H1 (cell line): ENCODE results near the gene CCDC86. TPM values are rescaled to one million over a fixed set of nuclear protein-coding genes. Genes with fewer than 3 reads are reported as not detected.

Experiments used
- CTCF ChIA-PET: fragments of 300-600 bp; sonication (Branson Sonifier 250); formaldehyde crosslinking; loops from one replicate; lab custom pipeline; 2021; ENCODE audit not compliant: partially characterized antibody; lab: Charles Lee
- POLR2A ChIA-PET: fragments of 300-600 bp; sonication (Branson Sonifier 250); formaldehyde crosslinking; loops from one replicate; lab custom pipeline; 2021; ENCODE audit warnings: inconsistent platforms; ENCODE audit not compliant: partially characterized antibody; lab: Charles Lee
- DNase-seq, 2 experiments: peaks; one replicate each; pipeline versions ENCODE4 v3.0.0 to v3.0.0-alpha.2; 2010 to 2022; ENCODE audit warnings: low spot score in 2 of 2, low read depth in 1 of 2, mixed read lengths in 1 of 2
- FAIRE-seq: peaks from 2 replicates; lab custom pipeline; 2011; peaks lifted over from hg19 to GRCh38; lab: Jason Lieb, UNC
- H2AFZ ChIP-seq: 2 replicates; pipeline ENCODE4 v1.8.1; 2012; ENCODE audit warnings: low read length, inconsistent platforms
- H2AK5ac ChIP-seq: 2 replicates; pipeline ENCODE4 v1.6.1; 2013; ENCODE audit warnings: low read depth, low read length
- H2BK120ac ChIP-seq: replicated peaks from 2 replicates; pipeline ENCODE3; 2013; ENCODE audit warnings: low read depth, low read length, inconsistent platforms
- H2BK12ac ChIP-seq: 2 replicates; pipeline ENCODE4 v1.6.1; 2013; ENCODE audit warnings: low read depth, low read length
- H2BK15ac ChIP-seq: 2 replicates; pipeline ENCODE4 v1.6.1; 2013; ENCODE audit warnings: low read length
- H2BK20ac ChIP-seq: 2 replicates; pipeline ENCODE4 v1.6.1; 2013; ENCODE audit warnings: low read length
- H2BK5ac ChIP-seq: 2 replicates; pipeline ENCODE4 v1.6.1; 2013; ENCODE audit warnings: low read depth, low read length
- H3K14ac ChIP-seq: 2 replicates; pipeline ENCODE4 v1.6.1; 2013; ENCODE audit warnings: inconsistent platforms; ENCODE audit not compliant: insufficient read length
- H3K18ac ChIP-seq: 2 replicates; pipeline ENCODE4 v1.6.1; 2013; ENCODE audit warnings: low read length; ENCODE audit errors: extremely low read depth
- H3K23ac ChIP-seq: 2 replicates; pipeline ENCODE4 v1.6.1; 2013; ENCODE audit warnings: inconsistent platforms; ENCODE audit not compliant: insufficient read length
- H3K23me2 ChIP-seq: 2 replicates; pipeline ENCODE4 v1.6.1; 2013; ENCODE audit warnings: low read depth, low read length
- H3K27ac ChIP-seq: 2 replicates; pipeline ENCODE4 v1.6.1; 2011; ENCODE audit warnings: low read depth, low read length, inconsistent platforms
- H3K27me3 ChIP-seq, 4 experiments: replicated peaks in 1 of 4; 1 replicate in 1 of 4; 2 replicates in 3 of 4; pipeline versions ENCODE4 v1.6.1 to v1.8.1; 2011 to 2013; ENCODE audit warnings: low read length in 3 of 4, mild to moderate bottlenecking in 3 of 4, inconsistent platforms in 2 of 4, mixed read lengths in 2 of 4, moderate library complexity in 1 of 4; ENCODE audit not compliant: control insufficient read depth in 3 of 4, insufficient read depth in 3 of 4; ENCODE audit errors: extremely low read depth in 1 of 4
- H3K36me3 ChIP-seq, 4 experiments: 2 replicates each; pipeline versions ENCODE4 v1.6.1 to v1.8.1; 2011 to 2013; ENCODE audit warnings: mild to moderate bottlenecking in 4 of 4, low read length in 3 of 4, moderate library complexity in 2 of 4, control low read depth in 1 of 4, inconsistent platforms in 1 of 4; ENCODE audit not compliant: insufficient read depth in 4 of 4, control insufficient read depth in 2 of 4
- H3K4ac ChIP-seq: replicated peaks from 2 replicates; pipeline ENCODE3; 2013; ENCODE audit warnings: low read length, low read depth, mixed read lengths, inconsistent platforms; ENCODE audit not compliant: insufficient read length
- H3K4me1 ChIP-seq, 4 experiments: replicated peaks in 1 of 4; 1 replicate in 1 of 4; 2 replicates in 3 of 4; pipeline versions ENCODE4 v1.6.1 to v1.8.1; 2011 to 2013; ENCODE audit warnings: low read length in 3 of 4, inconsistent platforms in 2 of 4, mixed read lengths in 1 of 4; ENCODE audit not compliant: insufficient read depth in 4 of 4, control insufficient read depth in 3 of 4
- H3K4me2 ChIP-seq, 2 experiments: 2 replicates each; pipeline versions ENCODE4 v1.6.1 to v1.8.1; 2011 to 2013; ENCODE audit warnings: low read depth in 2 of 2, low read length in 2 of 2, control low read depth in 1 of 2, inconsistent platforms in 1 of 2, mild to moderate bottlenecking in 1 of 2; ENCODE audit not compliant: insufficient read depth in 1 of 2
- H3K4me3 ChIP-seq, 4 experiments: fragments of 200-600, 300-600 bp in 1 of 4; sonication (generic), shearing (Covaris generic), sonication (Bioruptor Twin) in 1 of 4; 2 replicates each; pipeline versions ENCODE4 v1.5.1 to v1.8.1; 2011 to 2016; ENCODE audit warnings: low read length in 4 of 4, low read depth in 3 of 4, control low read depth in 2 of 4, inconsistent platforms in 2 of 4, mild to moderate bottlenecking in 2 of 4, mixed read lengths in 1 of 4, moderate library complexity in 1 of 4; ENCODE audit not compliant: insufficient read depth in 2 of 4; ENCODE audit errors: extremely low read depth in 1 of 4
- H3K56ac ChIP-seq: replicated peaks from 2 replicates; pipeline ENCODE3; 2013; ENCODE audit warnings: low read depth, mild to moderate bottlenecking, mixed read lengths, low read length, inconsistent platforms; ENCODE audit not compliant: insufficient read length
- H3K79me1 ChIP-seq: 2 replicates; pipeline ENCODE4 v1.6.1; 2013; ENCODE audit warnings: low read depth, low read length, control low read depth
- H3K79me2 ChIP-seq, 2 experiments: 2 replicates each; pipeline versions ENCODE4 v1.6.1 to v1.8.1; 2012 to 2013; ENCODE audit warnings: low read length in 2 of 2, mild to moderate bottlenecking in 2 of 2, inconsistent platforms in 1 of 2; ENCODE audit not compliant: insufficient read depth in 2 of 2, control insufficient read depth in 1 of 2
- H3K9ac ChIP-seq, 4 experiments: replicated peaks in 1 of 4; 1 replicate in 1 of 4; 2 replicates in 3 of 4; pipeline versions ENCODE4 v1.6.1 to v1.8.1; 2011 to 2013; ENCODE audit warnings: low read depth in 3 of 4, low read length in 3 of 4, control low read depth in 2 of 4, mild to moderate bottlenecking in 2 of 4, moderate library complexity in 2 of 4, inconsistent platforms in 1 of 4; ENCODE audit errors: extremely low read depth in 1 of 4
- H3K9me3 ChIP-seq, 2 experiments: 2 replicates each; pipeline versions ENCODE4 v1.6.1 to v1.8.1; 2012 to 2013; ENCODE audit warnings: mild to moderate bottlenecking in 2 of 2, moderate library complexity in 2 of 2, control low read depth in 1 of 2, inconsistent platforms in 1 of 2, low read depth in 1 of 2, low read length in 1 of 2, mixed read lengths in 1 of 2; ENCODE audit not compliant: insufficient read depth in 2 of 2
- H4K20me1 ChIP-seq, 2 experiments: replicated peaks in 1 of 2; 2 replicates each; pipeline versions ENCODE3 to v1.8.1; 2011 to 2013; ENCODE audit warnings: inconsistent platforms in 2 of 2, low read length in 2 of 2, mild to moderate bottlenecking in 1 of 2; ENCODE audit not compliant: insufficient read depth in 2 of 2, control insufficient read depth in 1 of 2
- H4K5ac ChIP-seq: 2 replicates; pipeline ENCODE4 v1.6.1; 2013; ENCODE audit warnings: low read length, low read depth, mixed read lengths, inconsistent platforms; ENCODE audit not compliant: insufficient read length
- H4K8ac ChIP-seq: 2 replicates; pipeline ENCODE4 v1.8.0; 2013; ENCODE audit warnings: mild to moderate bottlenecking, moderate library complexity, low read length, inconsistent platforms; ENCODE audit not compliant: insufficient read depth; ENCODE audit errors: extremely low read depth
- H4K91ac ChIP-seq: replicated peaks from 2 replicates; pipeline ENCODE3; 2013; ENCODE audit warnings: low read length, mixed read lengths, inconsistent platforms; ENCODE audit not compliant: insufficient read length
- CREB1 ChIP-seq: IDR thresholded peaks from 2 replicates; pipeline ENCODE4 v1.6.1; 2012; ENCODE audit warnings: inconsistent platforms
- CTBP2 ChIP-seq: IDR thresholded peaks from 2 replicates; pipeline ENCODE4 v1.7.0; 2011; ENCODE audit warnings: borderline replicate concordance, mild to moderate bottlenecking, moderate library complexity, mixed read lengths, low read length; ENCODE audit not compliant: insufficient read depth, insufficient read length
- EZH2 ChIP-seq: fragments of 200-600 bp; sonication (generic); IDR thresholded peaks from 2 replicates; pipeline ENCODE4 v1.7.1; 2012; ENCODE audit warnings: low read depth, mild to moderate bottlenecking, moderate library complexity, low read length, inconsistent platforms; ENCODE audit not compliant: severe bottlenecking
- GTF2F1 ChIP-seq: IDR thresholded peaks from 2 replicates; pipeline ENCODE4 v1.6.1; 2012; ENCODE audit warnings: low read depth, low read length, improper control_type of control experiment, borderline replicate concordance
- NRF1 ChIP-seq: IDR thresholded peaks from 2 replicates; pipeline ENCODE4 v1.6.1; 2011; ENCODE audit warnings: mild to moderate bottlenecking, low read depth, low read length, improper control_type of control experiment
- RNF2 ChIP-seq: fragments of 200-900, 300-1000 bp; sonication (generic); IDR thresholded peaks from 2 replicates; pipeline ENCODE4 v1.7.1; 2016; ENCODE audit warnings: borderline replicate concordance, low read depth, mild to moderate bottlenecking, antibody characterized with exemption, low read length; ENCODE audit not compliant: poor library complexity, severe bottlenecking; ENCODE audit errors: missing control alignments
- SP1 ChIP-seq: IDR thresholded peaks from 2 replicates; pipeline ENCODE4 v1.6.1; 2011; ENCODE audit warnings: low read depth, low read length
- WGBS, 2 experiments: shearing (Covaris generic) in 1 of 2; methylation state at CpG; one replicate each; pipeline versions ENCODE4 v1.1.6 to v1.1.7; 2013 to 2015; ENCODE audit warnings: low lambda C conversion rate in 2 of 2, mixed read lengths in 2 of 2, inconsistent platforms in 1 of 2, low coverage in 1 of 2, missing lambda C conversion rate in 1 of 2; ENCODE audit not compliant: insufficient replicate concordance in 2 of 2, insufficient coverage in 1 of 2, insufficient read length in 1 of 2; ENCODE audit errors: extremely low coverage in 1 of 2, missing lambda C conversion rate in 1 of 2; 5-methylcytosine and 5-hydroxymethylcytosine counted together
- polyA plus RNA-seq, 7 experiments: library from polyadenylated mRNA; depleted of rRNA in 3 of 7; stranded (reverse) in 5 of 7; unstranded in 2 of 7; fragments of >200 nt in 5 of 7; fragments of 200-250 nt in 2 of 7; gene quantifications; 1 replicate in 5 of 7; 2 replicates in 1 of 7; 4 replicates in 1 of 7; pipeline versions ENCODE4 v1.2.1 to v1.2.3, GENCODE V29; 2011 to 2013; ENCODE audit warnings: missing spikeins in 2 of 7, mixed read lengths in 2 of 7
- total RNA-seq: library from RNA; stranded (reverse); fragmentation: NEBNext Ultra II Directional; extraction: Animal tissue kit (Norgen Biotek cat#: 25700); gene quantifications from 2 replicates; pipeline ENCODE4 v1.2.1, GENCODE V29; 2021
- TF ChIP-seq, protein P1 (sequence below): IDR thresholded peaks from 2 replicates; pipeline ENCODE4 v1.6.1; 2012; ENCODE audit warnings: low read length, inconsistent platforms
- TF ChIP-seq, protein P2 (sequence below): IDR thresholded peaks from 2 replicates; pipeline ENCODE4 v1.6.1; 2012; ENCODE audit warnings: inconsistent platforms

The CCDC86 gene
- total and polyA plus RNA-seq, 2 of the 8 experiments (the other 6 are each of a cell fraction or from before 2014, with no cell fraction given), result 37.7 to 76.4 TPM

DNA sequence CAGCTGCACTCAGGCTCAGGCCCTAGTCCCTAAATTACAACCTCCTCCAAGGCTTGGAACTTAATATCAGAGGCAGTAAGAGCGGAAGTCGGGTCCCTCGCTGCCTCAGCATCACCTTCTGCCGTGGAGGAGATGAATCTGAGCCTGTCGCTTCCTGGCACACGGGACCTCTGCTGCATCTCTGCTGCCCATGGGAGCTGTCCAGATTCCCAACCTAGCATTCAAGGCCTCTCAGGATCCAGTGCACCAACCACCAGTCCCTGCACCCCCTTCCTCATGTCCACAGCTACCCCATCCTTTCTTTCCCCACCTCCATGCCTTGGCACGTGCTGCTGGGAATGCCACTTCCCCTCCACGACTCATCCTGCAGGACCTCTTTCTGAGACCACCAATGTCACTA is 16.3 kb downstream of the CCDC86 start:
- H4K20me1 ChIP-seq, result peaks cover 0 to under 1% of the 10 kb centered on the region in 2 experiments
- no peak overlapping the region for H2BK12ac ChIP-seq
- no peak for FAIRE-seq
- H2AK5ac ChIP-seq, result no peak overlapping the region
- DNase-seq, result no peak
- no peak overlapping the region for H2AFZ ChIP-seq
- H3K9me3 ChIP-seq, result peaks cover 0 to 3% of the 10 kb centered on the region in 2 experiments; a peak in 1 of 4 replicates
- POLR2A ChIA-PET, result interaction anchor here (0.7 kb wide), 1 partner anchor 16 kb away, joined by 3 read pairs; no protein-coding TSS in a partner anchor
- no peak overlapping the region for H3K4ac ChIP-seq
- no peak for TF ChIP-seq SP1
- TF ChIP-seq, protein P1, sequence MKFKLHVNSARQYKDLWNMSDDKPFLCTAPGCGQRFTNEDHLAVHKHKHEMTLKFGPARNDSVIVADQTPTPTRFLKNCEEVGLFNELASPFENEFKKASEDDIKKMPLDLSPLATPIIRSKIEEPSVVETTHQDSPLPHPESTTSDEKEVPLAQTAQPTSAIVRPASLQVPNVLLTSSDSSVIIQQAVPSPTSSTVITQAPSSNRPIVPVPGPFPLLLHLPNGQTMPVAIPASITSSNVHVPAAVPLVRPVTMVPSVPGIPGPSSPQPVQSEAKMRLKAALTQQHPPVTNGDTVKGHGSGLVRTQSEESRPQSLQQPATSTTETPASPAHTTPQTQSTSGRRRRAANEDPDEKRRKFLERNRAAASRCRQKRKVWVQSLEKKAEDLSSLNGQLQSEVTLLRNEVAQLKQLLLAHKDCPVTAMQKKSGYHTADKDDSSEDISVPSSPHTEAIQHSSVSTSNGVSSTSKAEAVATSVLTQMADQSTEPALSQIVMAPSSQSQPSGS, result no peak
- TF ChIP-seq CTBP2, result no peak
- TF ChIP-seq CREB1, result no peak
- TF ChIP-seq EZH2, result no peak
- TF ChIP-seq, protein P2, sequence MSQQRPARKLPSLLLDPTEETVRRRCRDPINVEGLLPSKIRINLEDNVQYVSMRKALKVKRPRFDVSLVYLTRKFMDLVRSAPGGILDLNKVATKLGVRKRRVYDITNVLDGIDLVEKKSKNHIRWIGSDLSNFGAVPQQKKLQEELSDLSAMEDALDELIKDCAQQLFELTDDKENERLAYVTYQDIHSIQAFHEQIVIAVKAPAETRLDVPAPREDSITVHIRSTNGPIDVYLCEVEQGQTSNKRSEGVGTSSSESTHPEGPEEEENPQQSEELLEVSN, result no peak
- no peak for TF ChIP-seq GTF2F1
- TF ChIP-seq RNF2, result no peak
- no peak for TF ChIP-seq NRF1
- TF ChIP-seq, all 59 proteins: peak for 0
- Histone ChIP-seq H4K8ac (no peak overlapping the region), H3K18ac (no peak overlapping the region; the same call in 1 of the 2 replicates), H3K4me2 (no peak overlapping the region), H3K4me1 (no peaks in the 10 kb centered on the region), H3K23ac (no peak overlapping the region), H3K23me2 (no peaks in the 10 kb centered on the region), H4K91ac (no peak overlapping the region), H3K56ac (no peak overlapping the region), H3K79me1 (no peaks in the 10 kb centered on the region), H3K36me3 (no peaks in the 10 kb centered on the region), H3K27me3 (peaks cover 0 to 15% (median 8%) of the 10 kb centered on the region in 4 experiments; a peak in 5 of 7 replicates), H4K5ac (no peak overlapping the region), H2BK15ac (no peak overlapping the region), H3K4me3 (no peak overlapping the region), H3K14ac (no peak overlapping the region), H2BK20ac (no peak overlapping the region), H2BK120ac (no peak overlapping the region), H2BK5ac (no peak overlapping the region), H3K79me2 (no peaks in the 10 kb centered on the region), H3K9ac (no peak overlapping the region), H3K27ac (no peak overlapping the region)
- 77% methylated on average over 8 of the region's 8 CpGs; no CpG with 5 or more reads in 1 of the 2 experiments for WGBS, 2 experiments
- CTCF ChIA-PET, result interaction anchor here (1.2 to 1.3 kb wide), 2 partner anchors 15 to 27 kb away, joined by 3 read pairs; no protein-coding TSS in a partner anchor
